Limb (tissue), 2 donors: ENCODE measurements around the gene NCAPG2.
"Not testable (repeated sequence)": the region's sequence is repeated elsewhere in the genome, so short reads cannot be mapped to it uniquely, and the experiment has no call there.

Source experiments
- DNase-seq, 2 donors: peaks; one replicate each; pipeline ENCODE4 v3.0.0-alpha.2; 2016; ENCODE audit errors: extremely low spot score in 2 of 2

The NCAPG2 gene

GRCh38 chr7:158638001-158638400, 66.6 kb downstream of the NCAPG2 start:
- DNase-seq = no peak

GRCh38 chr7:158633055-158633956, 71.3 kb downstream of the NCAPG2 start:
- no peak for DNase-seq

- no peak for DNase-seq
Measured at GRCh38 chr7:158631574-158632195, 72.9 kb downstream of the NCAPG2 start.

GRCh38 chr7:158626289-158626688, 78.3 kb downstream of the NCAPG2 start:
- not testable (repeated sequence) for DNase-seq

- DNase-seq = no peak
Measured at GRCh38 chr7:158623241-158623640, 81.4 kb downstream of the NCAPG2 start.

- DNase-seq = no peak
Measured at GRCh38 chr7:158620839-158621441, 83.7 kb downstream of the NCAPG2 start.

- no peak for DNase-seq
Measured at GRCh38 chr7:158620418-158620817, 84.2 kb downstream of the NCAPG2 start.

- DNase-seq = no peak
Measured at GRCh38 chr7:158618745-158619140, 85.9 kb downstream of the NCAPG2 start.

- no peak for DNase-seq
Measured at GRCh38 chr7:158617737-158618128, 86.9 kb downstream of the NCAPG2 start.

- no peak for DNase-seq
Measured at GRCh38 chr7:158616050-158616449, 88.6 kb downstream of the NCAPG2 start.

- no peak for DNase-seq
Measured at GRCh38 chr7:158614700-158615099, 89.9 kb downstream of the NCAPG2 start.

GRCh38 chr7:158613481-158613880, 91.1 kb downstream of the NCAPG2 start:
- DNase-seq = no peak

- no peak for DNase-seq
Measured at GRCh38 chr7:158612546-158612945, 92.1 kb downstream of the NCAPG2 start.

- no peak for DNase-seq
Measured at GRCh38 chr7:158611541-158611940, 93.1 kb downstream of the NCAPG2 start.

GRCh38 chr7:158609313-158609974, 95.2 kb downstream of the NCAPG2 start:
- DNase-seq = no peak

- no peak for DNase-seq
Measured at GRCh38 chr7:158607563-158607962, 97.0 kb downstream of the NCAPG2 start.

GRCh38 chr7:158606671-158607424, 97.8 kb downstream of the NCAPG2 start:
- DNase-seq = no peak

GRCh38 chr7:158606129-158606528, 98.5 kb downstream of the NCAPG2 start:
- DNase-seq = no peak

GRCh38 chr7:158603773-158604755, 100.5 kb downstream of the NCAPG2 start:
- no peak for DNase-seq
